PC-9 (cell line): ENCODE measurements around the gene ERCC4. TPM values are rescaled to one million over a fixed set of nuclear protein-coding genes. Genes with fewer than 3 reads are reported as not detected.

ENCODE experiments used
- BruUV-seq: library from RNA; stranded (reverse); fragments of 400-500 nt; replicated peaks from 2 replicates; lab custom pipeline; 2021; lab: Mats Ljungman, UMichigan
- CTCF ChIA-PET: fragments of 300-600 bp; sonication (Branson Sonifier 250); formaldehyde crosslinking; loops from one replicate; lab custom pipeline; 2022; ENCODE audit warnings: antibody characterized with exemption; lab: Charles Lee
- POLR2A ChIA-PET: fragments of 300-600 bp; sonication (Branson Sonifier 250); formaldehyde crosslinking; loops from one replicate; lab custom pipeline; 2022; ENCODE audit warnings: antibody characterized with exemption; ENCODE audit not compliant: unreplicated experiment; lab: Charles Lee
- DNase-seq, 2 experiments: peaks; one replicate each; pipeline versions ENCODE4 v3.0.0 to v3.0.0-alpha.2; 2015 to 2022; ENCODE audit warnings: mixed read lengths in 1 of 2
- H2AFZ ChIP-seq: fragments of 200-600 bp; sonication (generic); 2 replicates; pipeline ENCODE4 v1.8.1; 2017; ENCODE audit warnings: antibody characterized with exemption
- H3F3A ChIP-seq: fragments of 200-600 bp; sonication (generic); 2 replicates; pipeline ENCODE4 v1.8.1; 2017; ENCODE audit warnings: antibody characterized with exemption, mild to moderate bottlenecking, low read depth; ENCODE audit not compliant: insufficient read depth
- H3K27ac ChIP-seq: fragments of 200-600 bp; sonication (generic); 2 replicates; pipeline ENCODE4 v1.6.1; 2016; ENCODE audit warnings: mixed run types
- H3K27me3 ChIP-seq: fragments of 200-600 bp; sonication (generic); 2 replicates; pipeline ENCODE4 v1.6.1; 2016; ENCODE audit warnings: low read depth, mixed run types; ENCODE audit not compliant: insufficient read depth
- H3K36me3 ChIP-seq: fragments of 200-600 bp; sonication (generic); 2 replicates; pipeline ENCODE4 v1.6.1; 2016; ENCODE audit warnings: low read depth, mixed run types
- H3K4me1 ChIP-seq: fragments of 200-600 bp; sonication (generic); replicated peaks from 2 replicates; pipeline ENCODE4 v1.6.1; 2016; ENCODE audit warnings: mixed run types; ENCODE audit not compliant: insufficient read depth
- H3K4me2 ChIP-seq: fragments of 200-600 bp; sonication (generic); 2 replicates; pipeline ENCODE4 v1.6.1; 2017; ENCODE audit warnings: mixed run types
- H3K4me3 ChIP-seq: fragments of 200-600 bp; sonication (generic); 2 replicates; pipeline ENCODE4 v1.6.1; 2016; ENCODE audit warnings: mixed run types
- H3K79me2 ChIP-seq: fragments of 200-600 bp; sonication (generic); 2 replicates; pipeline ENCODE4 v1.6.1; 2017; ENCODE audit warnings: low read depth, mixed run types
- H3K9me2 ChIP-seq: fragments of 200-600 bp; sonication (generic); 2 replicates; pipeline ENCODE4 v1.8.1; 2017; ENCODE audit warnings: mild to moderate bottlenecking; ENCODE audit not compliant: insufficient read depth
- H3K9me3 ChIP-seq: fragments of 200-600 bp; sonication (generic); 2 replicates; pipeline ENCODE4 v1.8.1; 2016; ENCODE audit warnings: low read depth; ENCODE audit not compliant: insufficient read depth
- H4K20me1 ChIP-seq: fragments of 200-600 bp; sonication (generic); 2 replicates; pipeline ENCODE4 v1.8.1; 2017; ENCODE audit not compliant: insufficient read depth
- CTCF ChIP-seq: fragments of 200-600 bp; sonication (generic); conservative IDR thresholded peaks from 2 replicates; pipeline ENCODE4 v1.6.1; 2017; ENCODE audit warnings: mixed run types, antibody characterized with exemption, mild to moderate bottlenecking, moderate library complexity
- EZH2 ChIP-seq: fragments of 200-600 bp; sonication (generic); IDR thresholded peaks from 2 replicates; pipeline ENCODE4 v1.8.0; 2017; ENCODE audit warnings: antibody characterized with exemption, low read depth
- intact Hi-C: fragments of 100-400 bp; cut with micrococcal nuclease; formaldehyde crosslinking; loops from one replicate; pipeline ENCODE4 v1.10.0; 2022; ENCODE audit not compliant: unreplicated experiment
- total RNA-seq: library from RNA; stranded (reverse); gene quantifications from 2 replicates; pipeline ENCODE4 v1.2.3, GENCODE V29; 2021

The ERCC4 gene
- total RNA-seq, 1 experiment from 2014 or later: 17.4 TPM

DNA sequence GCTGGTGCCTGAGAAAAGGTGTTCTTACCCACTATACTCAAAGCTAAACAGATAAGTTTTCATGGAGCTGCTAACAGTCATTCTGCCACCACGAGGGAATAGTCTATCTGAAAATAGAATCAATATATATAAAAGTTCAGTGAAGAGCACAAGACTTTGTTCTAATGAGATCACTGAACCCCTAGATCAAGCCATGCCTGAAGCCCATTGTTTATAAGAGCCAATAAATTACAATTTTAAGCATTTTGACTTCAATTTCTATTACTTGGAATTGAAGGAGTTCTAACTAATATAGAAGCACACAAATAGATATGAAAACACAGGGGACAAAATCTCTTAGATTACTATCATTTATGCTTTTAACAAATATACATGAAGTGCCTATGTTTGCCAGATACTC is 24.4 kb upstream of the ERCC4 start:
- no peaks in the 10 kb centered on the region for H3K9me3 ChIP-seq
- DNase-seq: no peak
- H3F3A ChIP-seq: no peaks in the 10 kb centered on the region
- intact Hi-C loops: no loop called here
- no peak overlapping the region for H3K4me3 ChIP-seq
- H3K27me3 ChIP-seq: peaks cover 59% of the 10 kb centered on the region
- no TSS peak for BruUV-seq
- no peak overlapping the region for H2AFZ ChIP-seq
- H4K20me1 ChIP-seq: no peaks in the 10 kb centered on the region
- H3K79me2 ChIP-seq: no peaks in the 10 kb centered on the region
- TF ChIP-seq CTCF: no peak
- no peak for TF ChIP-seq EZH2
- H3K36me3 ChIP-seq: no peaks in the 10 kb centered on the region
- no peaks in the 10 kb centered on the region for H3K9me2 ChIP-seq
- no peak overlapping the region for H3K27ac ChIP-seq
- POLR2A ChIA-PET: interaction anchor here (0.7 kb wide), 1 partner anchor 571 kb away, joined by 6 read pairs; no protein-coding TSS in a partner anchor
- CTCF ChIA-PET: no interaction called here
- no peak overlapping the region for H3K4me2 ChIP-seq
- H3K4me1 ChIP-seq: no peaks in the 10 kb centered on the region

- intact Hi-C loops: no loop called here
- no peaks in the 10 kb centered on the region for H3K9me3 ChIP-seq
- no peak overlapping the region for H3K4me2 ChIP-seq
- ChIA-PET POLR2A (no interaction called here), CTCF (interaction anchor here (0.6 kb wide), 1 partner anchor 9 kb away, joined by 3 read pairs; no protein-coding TSS in a partner anchor)
- no peaks in the 10 kb centered on the region for H3K79me2 ChIP-seq
- no peaks in the 10 kb centered on the region for H3K9me2 ChIP-seq
- H3K27ac ChIP-seq: no peak overlapping the region
- no peaks in the 10 kb centered on the region for H3K36me3 ChIP-seq
- no TSS peak for BruUV-seq
- TF ChIP-seq CTCF (peak; percentile 60; the same call in 1 of the 2 replicates), EZH2 (no peak)
- H3F3A ChIP-seq: no peaks in the 10 kb centered on the region
- peaks cover 48% of the 10 kb centered on the region for H3K27me3 ChIP-seq
- DNase-seq: no peak
- H4K20me1 ChIP-seq: no peaks in the 10 kb centered on the region
- H3K4me3 ChIP-seq: no peak overlapping the region
- H3K4me1 ChIP-seq: no peaks in the 10 kb centered on the region
- no peak overlapping the region for H2AFZ ChIP-seq
Observed at GRCh38 chr16:13896543-13897182, 23.3 kb upstream of the ERCC4 start.

DNA sequence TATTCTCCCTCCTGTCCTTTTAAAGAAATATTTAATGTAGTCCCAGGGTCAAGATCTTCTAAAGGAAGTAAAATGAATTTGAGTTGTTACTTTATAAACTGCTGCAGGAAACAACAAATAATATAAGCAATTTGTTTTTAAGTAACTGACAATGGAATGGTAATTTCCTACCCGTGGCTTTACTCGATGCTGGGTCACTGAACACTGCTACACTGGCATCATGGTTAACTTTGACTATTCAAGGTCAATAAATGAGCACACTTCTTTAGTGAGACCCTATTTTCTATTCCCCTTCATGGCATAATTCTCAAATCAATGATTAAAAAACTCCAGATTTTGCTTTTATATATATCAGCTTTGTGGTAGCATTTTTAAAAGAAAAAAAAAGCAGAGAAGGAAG is 22.1 kb upstream of the ERCC4 start:
- Histone ChIP-seq H3K79me2 (no peaks in the 10 kb centered on the region), H3K9me3 (no peaks in the 10 kb centered on the region), H3K4me3 (no peak overlapping the region), H3K9me2 (no peaks in the 10 kb centered on the region), H3K4me1 (no peaks in the 10 kb centered on the region), H3K36me3 (no peaks in the 10 kb centered on the region), H4K20me1 (no peaks in the 10 kb centered on the region), H3K27ac (no peak overlapping the region), H3K4me2 (no peak overlapping the region), H2AFZ (no peak overlapping the region), H3K27me3 (peaks cover 37% of the 10 kb centered on the region), H3F3A (no peaks in the 10 kb centered on the region)
- no peak for DNase-seq
- CTCF ChIA-PET: no interaction called here
- intact Hi-C loops: no loop called here
- BruUV-seq: no TSS peak
- POLR2A ChIA-PET: no interaction called here
- no peak for TF ChIP-seq CTCF
- TF ChIP-seq EZH2: no peak
